NCI-H146 (cell line): ENCODE data around the gene SNRPF.

Experiments
- DNase-seq: peaks from one replicate; lab custom pipeline; 2025; lab: John Stamatoyannopoulos, UW

SNRPF gene

GRCh38 chr12:95859344-95859816, 628 bp downstream of the SNRPF start:
- peak; percentile 50 for DNase-seq

DNA sequence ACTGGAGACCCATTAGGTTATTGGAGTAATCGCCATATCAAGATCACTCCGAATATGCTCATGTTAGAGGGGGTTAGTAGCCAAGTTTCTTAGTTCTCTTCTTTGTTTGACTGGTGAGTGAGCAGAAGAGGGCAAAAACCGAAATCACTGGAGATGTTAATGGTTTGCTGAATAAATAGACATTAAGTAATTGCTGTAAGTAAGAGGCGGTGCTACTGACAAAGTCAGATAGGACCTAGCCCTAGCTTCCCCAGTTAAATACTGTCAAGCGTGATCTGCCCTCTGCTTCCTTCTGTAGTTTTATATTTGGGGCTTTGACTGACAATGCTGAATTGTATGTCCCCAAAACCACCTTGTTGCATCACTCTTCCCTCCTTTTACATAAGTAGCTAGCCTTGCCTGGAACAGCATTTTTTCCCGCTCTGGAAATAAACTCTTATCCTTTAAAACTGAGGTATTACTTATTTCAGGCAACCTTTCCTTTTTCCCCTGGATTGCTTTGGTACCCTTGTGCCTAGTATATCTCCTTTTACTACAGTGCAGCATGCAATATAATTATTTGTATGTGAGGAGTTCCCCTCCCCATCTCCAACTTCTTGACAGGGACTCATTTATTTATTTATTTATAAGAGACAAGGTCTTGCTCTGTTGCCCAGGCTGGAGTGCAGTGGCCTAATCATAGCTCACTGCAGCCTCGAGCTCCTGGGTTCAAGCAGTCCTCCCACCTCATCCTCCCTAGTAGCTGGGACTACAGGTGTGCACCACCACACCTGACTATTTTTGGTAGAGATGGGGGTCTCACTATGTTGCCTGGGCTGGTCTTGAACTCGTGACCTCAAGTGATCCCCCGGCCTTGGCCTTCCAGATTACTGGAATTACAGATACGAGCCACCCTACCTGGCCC, 1.4 kb downstream of the SNRPF start:
- DNase-seq, result no peak

GRCh38 chr12:95862038-95862437, 3.3 kb downstream of the SNRPF start:
- no peak for DNase-seq

- DNase-seq, result no peak
Observed at GRCh38 chr12:95863337-95863736, 4.6 kb downstream of the SNRPF start.

- DNase-seq, result no peak
Observed at GRCh38 chr12:95870897-95871296, 12.1 kb downstream of the SNRPF start.

DNA sequence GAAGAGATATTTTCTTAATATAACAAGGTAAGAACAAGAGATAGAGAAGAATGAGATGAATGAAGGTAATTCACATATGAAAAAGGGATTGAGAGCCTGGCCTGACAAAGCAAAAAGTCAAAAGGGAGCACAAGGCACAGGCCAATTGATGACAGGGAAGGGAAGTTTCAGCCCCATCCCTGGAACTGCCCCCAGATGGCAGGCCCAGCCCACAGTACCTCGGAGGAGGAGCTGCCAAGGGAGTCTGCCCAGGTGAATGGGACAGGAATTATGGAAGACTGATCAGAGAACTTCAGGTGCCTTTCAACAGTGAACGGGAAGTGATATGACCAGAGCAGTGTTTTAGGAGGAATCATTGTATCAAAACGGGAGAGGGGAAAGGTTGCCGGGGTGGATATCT, 15.7 kb downstream of the SNRPF start:
- no peak for DNase-seq

- DNase-seq, result no peak
Observed at GRCh38 chr12:95877622-95878021, 18.9 kb downstream of the SNRPF start.

GRCh38 chr12:95880895-95881294, 22.1 kb downstream of the SNRPF start:
- DNase-seq, result no peak

- DNase-seq, result peak; percentile 51
Observed at GRCh38 chr12:95881331-95881955, 22.7 kb downstream of the SNRPF start.

GRCh38 chr12:95882080-95882479, 23.3 kb downstream of the SNRPF start:
- DNase-seq, result no peak

- DNase-seq, result no peak
Observed at GRCh38 chr12:95882873-95883272, 24.1 kb downstream of the SNRPF start.

DNA sequence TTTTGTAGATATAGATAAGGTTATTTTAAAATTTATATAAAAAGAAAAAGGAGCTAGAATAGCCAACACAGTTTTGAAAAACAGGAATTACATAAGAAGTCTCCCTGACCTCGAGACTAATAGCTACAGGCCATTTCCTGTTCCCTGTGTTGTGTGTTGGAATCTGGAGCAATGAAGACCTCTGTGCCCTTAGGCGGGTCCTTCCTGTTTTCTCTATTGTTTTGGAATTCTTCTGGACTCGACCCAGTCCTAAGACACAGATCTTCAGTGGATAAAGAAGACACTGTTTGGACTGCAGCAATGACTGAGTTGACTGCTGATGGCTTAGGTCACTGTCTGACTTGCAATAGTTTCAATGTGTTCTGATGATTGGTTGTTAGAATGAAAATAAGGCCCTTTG, 26.2 kb downstream of the SNRPF start:
- no peak for DNase-seq

DNA sequence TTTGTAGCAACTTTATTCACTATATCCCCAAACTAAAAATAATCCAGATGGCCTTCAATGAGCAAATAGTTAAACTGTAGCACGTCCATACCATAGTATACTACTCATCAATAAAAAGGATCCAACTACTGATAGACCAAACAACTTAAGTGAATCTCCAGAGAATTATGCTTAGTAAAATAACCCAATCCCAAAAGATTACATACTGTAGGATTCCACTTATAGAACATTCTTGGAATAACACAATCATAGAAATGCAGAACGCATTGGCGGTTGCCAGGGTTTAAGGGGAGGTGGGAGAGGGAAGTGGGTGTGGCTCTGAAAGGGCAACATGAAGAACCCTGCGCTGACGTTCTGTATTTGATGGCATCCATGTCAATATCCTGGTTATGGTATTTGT, 28.6 kb downstream of the SNRPF start:
- no peak for DNase-seq

DNA sequence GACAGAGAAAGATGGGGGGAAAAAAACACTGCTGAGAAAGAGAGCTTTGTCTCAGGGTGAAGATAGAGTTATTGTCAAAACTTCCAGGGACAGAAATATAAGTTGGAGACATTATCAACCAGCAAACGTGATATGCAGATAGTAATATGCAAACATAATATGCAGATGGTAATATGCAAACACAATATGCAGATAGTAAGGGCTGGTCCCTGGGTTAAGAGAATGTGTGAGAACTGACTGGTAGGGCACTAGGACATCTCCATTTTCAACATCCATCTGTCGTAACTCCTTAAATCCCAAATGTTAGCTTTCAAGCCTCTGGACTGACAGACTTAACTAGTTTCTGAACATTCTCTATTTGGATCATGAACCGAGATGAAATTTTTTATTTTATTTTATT, 32.2 kb downstream of the SNRPF start:
- DNase-seq, result no peak

- DNase-seq, result no peak
Observed at GRCh38 chr12:95896846-95897245, 38.1 kb downstream of the SNRPF start.

DNA sequence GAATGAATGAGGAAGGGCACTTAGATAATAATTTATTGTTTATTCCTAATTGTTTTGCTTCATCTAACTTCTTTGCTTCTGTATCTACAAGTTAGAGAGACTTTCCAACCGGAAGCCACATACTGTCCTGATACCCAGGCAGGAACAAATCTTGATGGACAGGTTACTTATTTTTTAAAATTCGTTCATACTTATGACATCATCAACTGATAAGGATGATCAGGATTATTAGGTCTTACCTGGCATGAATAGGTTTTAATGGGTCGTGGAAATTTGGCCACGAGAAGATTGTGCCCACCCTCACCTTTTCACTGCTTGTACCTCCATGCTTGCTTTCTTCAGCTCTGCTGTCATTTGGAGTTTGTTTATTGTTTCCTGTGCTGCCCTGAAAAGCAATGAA, 39.3 kb downstream of the SNRPF start:
- no peak for DNase-seq

DNA sequence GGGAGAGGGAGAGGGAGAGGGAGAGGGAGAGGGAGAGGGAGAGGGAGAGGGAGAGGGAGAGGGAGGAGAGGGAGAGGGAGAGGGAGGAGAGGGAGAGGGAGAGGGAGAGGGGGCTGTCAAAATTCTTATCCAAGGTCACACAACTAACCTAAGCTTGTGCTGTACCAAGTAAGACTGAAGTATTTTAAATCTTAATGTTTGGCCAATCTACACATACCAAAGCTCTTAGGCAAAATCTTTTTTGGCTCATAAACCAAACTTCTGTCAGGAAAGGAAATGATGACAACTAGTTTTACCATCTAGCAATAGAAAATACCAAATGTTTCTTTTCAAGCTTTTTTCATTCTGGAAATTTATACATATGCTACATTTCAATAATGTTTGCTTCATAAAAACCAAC, 49.8 kb downstream of the SNRPF start:
- DNase-seq, result no peak

GRCh38 chr12:95909871-95910270, 51.1 kb downstream of the SNRPF start:
- no peak for DNase-seq
